GM18526 (cell line): ENCODE data around the gene INSRR.

ENCODE experiments used
- POLR2A ChIP-seq: IDR thresholded peaks from 3 replicates; pipeline ENCODE4 v1.6.1; 2011; ENCODE audit not compliant: insufficient read length; ENCODE audit errors: extremely low read depth

The INSRR gene

DNA sequence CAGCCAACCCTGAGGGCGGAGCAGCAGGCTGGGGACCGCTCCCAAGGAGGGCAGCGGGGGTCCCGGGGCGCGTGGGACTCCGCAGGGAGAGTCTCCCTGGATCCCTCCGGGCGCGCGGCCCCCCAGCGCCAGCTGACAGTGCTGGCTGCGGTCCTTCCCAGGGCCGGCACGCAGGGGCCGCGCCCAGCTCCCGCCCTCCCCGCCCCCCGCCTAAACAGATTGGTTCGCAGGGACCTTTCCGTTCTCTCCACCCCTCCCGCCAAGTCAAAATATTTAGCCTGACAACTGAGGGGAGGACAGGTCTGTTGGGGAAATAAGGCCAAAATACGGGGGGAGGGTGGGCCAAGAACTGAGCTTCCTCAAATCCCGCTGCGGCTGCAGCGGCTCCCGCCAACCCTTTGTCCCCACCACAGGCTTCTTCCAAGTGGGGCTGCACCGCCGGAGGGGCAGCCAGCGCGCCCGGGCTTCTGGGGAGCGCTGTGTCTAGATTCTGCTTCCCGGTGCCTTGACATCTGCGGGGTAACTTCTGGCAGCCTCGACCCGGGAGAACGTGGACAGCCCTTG, at the start of gene INSRR:
Gene INSRR (minus strand): TSS at position 159 of the 564 bp plus-strand sequence. CDS start 496 bp downstream, outside the sequence.
- no peak for TF ChIP-seq POLR2A

DNA sequence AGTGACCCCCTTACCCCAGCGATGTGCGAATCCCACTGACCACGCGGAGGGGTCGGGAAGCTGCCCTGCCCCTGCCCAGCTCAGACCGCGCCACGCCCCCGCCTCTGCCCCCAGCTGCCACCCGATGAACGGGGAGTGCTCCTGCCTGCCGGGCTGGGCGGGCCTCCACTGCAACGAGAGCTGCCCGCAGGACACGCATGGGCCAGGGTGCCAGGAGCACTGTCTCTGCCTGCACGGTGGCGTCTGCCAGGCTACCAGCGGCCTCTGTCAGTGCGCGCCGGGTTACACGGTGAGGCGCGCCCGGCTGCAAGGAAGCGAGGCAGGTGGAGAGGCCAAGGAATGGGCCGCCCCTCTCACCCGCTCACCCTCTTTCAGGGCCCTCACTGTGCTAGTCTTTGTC, 49.6 kb upstream of the INSRR start:
- no peak for TF ChIP-seq POLR2A

DNA sequence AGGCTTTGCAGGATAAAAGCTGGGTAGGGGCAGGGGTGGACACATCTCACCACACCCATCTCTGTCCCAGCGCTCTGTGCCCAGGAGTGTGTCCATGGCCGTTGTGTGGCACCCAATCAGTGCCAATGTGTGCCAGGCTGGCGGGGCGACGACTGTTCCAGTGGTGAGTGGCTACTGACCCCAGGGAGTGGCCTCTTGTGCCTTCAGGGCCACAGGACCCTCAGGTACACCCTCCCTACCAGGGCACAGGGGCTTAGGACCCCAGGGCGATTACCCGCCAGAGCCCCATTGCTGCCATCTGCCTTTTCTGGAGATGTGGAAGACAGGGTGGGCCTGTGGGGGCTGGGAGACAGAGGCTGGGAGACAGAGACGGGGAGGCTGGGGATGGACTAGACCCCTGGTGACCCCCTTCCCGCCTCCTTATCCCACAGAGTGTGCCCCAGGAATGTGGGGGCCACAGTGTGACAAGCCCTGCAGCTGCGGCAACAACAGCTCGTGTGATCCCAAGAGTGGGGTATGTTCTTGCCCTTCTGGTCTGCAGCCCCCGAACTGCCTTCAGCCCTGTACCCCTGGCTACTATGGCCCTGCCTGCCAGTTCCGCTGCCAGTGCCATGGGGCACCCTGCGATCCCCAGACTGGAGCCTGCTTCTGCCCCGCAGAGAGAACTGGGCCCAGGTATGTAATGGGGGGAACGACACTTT, 47.4 kb upstream of the INSRR start:
- no peak for TF ChIP-seq POLR2A

DNA sequence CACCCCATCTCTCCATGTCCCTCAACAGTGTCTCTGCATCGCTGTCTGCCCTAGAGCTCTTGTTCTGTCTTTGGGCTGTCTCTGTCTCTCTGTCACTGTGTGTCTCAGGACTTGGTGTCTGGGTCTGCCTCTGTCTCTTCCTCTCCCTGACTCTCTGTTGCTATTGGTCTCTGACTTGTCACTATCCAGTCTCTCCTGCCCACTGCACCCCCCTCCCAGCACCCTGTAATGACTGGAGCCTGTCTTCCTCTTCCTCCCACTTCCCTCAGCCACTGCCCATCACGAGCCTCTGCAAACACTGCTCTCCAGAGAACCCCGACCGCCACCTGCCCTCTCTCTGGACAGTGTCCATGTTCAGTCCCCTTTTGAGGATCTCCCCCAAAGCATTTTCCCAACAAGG, 46.7 kb upstream of the INSRR start:
- TF ChIP-seq POLR2A, result no peak

DNA sequence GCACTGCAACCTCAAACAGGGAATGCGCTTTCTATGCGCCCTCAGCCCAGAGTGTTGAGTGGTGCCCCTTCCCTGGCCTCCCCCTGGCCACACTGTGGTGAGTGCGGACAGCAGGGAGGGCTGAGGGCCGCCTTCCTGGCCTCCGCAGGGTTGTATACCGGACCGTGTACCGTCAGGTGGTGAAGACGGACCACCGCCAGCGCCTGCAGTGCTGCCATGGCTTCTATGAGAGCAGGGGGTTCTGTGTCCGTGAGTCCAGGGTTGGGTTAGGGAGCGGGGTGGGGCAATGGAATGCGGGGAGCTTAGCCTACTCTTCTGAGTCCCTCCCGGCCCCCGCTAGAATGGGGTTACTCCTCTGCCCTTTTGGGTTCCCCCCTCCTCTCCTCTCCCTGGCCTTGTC, 46.3 kb upstream of the INSRR start:
- no peak for TF ChIP-seq POLR2A

DNA sequence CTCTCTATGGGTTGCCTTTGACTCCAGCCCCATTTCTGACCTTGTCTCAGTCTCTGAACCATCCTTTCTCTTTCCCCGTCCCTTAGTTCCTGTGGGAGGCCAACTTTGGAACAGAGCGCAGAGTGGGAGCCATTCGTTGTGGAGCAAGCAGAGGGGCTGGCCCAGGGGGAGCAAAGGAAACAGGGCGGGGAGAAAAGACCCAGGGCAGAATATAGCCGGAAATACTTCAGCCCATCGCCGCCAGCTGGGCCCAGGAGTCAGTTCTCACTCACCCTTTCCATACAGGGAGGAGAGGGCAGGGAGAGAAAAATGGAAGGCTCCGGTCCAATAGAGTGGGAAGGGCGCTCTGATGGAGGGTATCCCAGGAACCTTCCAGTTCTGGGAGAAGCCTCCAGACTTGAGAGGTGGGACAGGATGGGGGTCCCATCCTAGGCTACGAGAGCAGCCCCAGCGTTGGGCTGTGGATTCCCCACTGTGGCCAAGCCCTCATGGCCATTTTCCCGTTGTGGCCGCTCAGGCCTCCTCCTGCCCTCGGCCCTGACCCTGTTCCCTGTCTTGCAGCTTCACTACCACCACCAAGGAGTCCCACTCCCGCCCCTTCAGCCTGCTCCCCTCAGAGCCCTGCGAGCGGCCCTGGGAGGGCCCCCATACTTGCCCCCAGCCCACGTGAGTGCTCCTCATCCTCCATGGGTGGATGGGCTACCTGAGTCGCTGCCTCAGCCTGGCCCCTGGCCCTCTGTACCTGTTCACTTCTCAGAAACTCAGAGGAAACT, 45.5 kb upstream of the INSRR start:
- TF ChIP-seq POLR2A, result no peak

DNA sequence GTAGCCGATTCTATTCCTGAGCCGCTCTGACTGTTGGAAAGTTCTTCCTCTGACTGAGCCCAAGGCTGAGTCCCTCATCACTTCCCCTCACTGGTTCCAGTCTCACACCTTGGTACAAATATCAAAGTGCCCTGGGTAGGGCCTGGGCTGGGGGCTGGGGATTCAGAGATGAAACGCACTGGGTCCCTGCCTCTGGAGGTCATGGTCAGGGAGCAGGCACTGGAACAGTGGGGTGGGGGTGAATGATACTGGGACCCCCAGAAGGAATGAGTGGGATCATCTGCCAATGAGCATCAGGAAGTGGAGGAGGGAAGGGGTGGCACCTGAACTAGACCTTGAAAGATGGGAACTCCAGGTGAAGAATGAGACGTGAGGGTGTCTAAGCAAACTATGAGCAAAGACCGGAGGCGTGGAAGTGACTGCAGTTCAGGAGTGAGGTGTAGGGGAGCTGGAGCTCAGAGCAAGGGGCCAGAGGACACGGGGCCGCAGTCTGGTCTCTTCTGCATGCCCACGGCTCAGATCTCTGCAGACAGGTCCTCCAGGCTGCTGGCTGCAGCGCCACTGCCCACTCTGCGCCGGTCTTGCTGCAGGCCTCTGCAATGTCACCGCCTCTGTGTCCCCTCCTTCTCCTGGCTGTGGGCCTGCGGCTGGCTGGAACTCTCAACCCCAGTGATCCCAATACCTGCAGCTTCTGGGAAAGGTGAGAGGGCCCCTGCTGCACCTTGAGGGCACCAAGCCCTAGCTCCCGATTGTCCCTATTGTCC, 44.6 kb upstream of the INSRR start:
- TF ChIP-seq POLR2A, result no peak

DNA sequence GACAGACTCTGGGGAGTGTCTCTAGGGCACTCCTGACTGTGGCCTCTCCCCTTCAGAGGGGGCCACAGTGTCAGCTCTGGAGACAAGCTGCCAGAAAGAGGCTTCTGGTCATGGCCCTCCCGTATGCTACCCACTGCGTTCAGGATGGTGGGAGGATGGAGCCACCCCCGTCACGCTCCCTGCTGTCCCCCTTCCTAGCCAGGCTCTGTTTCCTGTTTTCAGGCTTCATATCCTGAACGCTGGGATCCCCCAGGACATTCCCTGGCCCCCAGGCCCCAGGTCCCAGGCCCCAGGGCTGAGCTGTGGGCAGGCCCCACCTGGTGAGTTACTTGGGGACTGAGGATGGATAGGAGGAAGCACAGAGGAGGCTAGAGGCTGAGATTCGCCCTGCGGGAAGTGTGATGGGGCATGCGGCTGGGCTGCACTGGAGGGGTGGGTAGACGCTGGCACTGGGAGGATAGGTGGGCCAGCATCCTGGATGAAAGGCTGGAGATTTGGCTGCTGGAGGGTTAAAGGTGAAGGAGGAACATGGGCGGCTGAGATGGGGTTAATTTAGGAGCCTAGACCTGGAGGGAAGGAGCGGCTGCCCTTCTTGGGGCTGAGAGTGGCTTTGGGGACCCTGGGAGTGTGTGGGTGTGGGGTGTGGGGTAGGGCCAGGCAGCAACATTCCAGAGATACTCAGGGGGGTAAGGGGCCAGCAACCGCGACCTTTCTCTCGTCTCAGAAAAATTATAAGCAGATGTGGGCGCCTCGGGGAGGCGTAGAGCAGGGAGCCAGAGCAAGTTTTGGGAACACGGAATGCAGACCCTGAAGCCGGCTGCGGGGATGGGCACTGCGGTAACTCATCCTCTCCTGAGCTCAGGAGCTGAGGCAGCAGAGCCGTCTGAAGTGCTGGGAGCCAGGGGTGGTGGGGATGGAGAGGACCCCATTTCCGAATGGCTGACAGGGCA, 43.3 kb upstream of the INSRR start:
- no peak for TF ChIP-seq POLR2A

DNA sequence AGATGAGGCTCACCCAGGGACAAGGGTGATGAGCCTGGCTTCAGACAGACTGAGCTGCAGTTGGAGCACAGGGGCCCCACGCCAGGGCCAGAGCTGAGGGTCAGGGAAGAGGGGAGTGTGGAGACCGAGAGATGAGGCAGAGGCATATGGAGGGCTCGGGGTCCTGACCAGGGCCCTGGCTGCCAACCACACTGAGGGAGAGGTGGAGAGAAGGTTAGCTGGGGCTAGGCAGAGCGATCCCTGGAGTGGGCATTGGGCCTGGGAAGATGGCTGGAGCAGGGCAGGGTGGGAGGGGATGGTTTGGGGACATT, 42.6 kb upstream of the INSRR start:
- no peak for TF ChIP-seq POLR2A

DNA sequence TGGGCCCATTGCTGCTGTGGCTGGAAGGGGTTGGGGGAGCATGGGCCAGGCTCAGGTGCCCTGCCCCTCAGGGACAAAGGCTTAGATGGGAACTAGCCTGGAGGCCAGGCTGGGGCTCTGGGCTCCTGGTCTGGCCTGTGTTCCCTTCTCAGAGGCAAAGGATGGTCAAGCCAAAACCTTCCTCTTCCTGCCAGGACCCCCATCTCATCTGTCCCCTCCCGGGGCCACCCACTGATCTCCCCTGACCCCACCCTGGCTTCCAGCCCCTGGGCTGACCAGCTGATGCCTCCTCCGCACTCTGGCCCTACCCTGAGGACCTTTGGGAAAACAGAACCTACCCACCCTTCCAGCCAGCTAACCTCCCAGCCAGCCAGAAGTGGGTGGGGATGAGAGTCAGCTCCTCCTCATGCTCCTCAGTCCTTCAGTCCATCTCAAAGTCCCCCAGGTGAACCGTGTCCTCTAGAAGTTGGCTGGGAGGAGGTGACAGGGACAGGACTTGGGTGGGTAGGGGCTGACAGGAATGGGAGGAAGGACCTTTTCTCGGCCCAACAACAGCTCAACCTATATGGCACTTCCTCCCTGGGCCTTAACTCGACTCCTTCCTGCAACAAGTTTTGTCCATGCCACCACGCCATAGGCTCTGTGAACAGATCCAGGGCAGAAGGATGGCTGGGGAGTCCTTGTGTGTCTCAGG, 42.1 kb upstream of the INSRR start:
- no peak for TF ChIP-seq POLR2A

DNA sequence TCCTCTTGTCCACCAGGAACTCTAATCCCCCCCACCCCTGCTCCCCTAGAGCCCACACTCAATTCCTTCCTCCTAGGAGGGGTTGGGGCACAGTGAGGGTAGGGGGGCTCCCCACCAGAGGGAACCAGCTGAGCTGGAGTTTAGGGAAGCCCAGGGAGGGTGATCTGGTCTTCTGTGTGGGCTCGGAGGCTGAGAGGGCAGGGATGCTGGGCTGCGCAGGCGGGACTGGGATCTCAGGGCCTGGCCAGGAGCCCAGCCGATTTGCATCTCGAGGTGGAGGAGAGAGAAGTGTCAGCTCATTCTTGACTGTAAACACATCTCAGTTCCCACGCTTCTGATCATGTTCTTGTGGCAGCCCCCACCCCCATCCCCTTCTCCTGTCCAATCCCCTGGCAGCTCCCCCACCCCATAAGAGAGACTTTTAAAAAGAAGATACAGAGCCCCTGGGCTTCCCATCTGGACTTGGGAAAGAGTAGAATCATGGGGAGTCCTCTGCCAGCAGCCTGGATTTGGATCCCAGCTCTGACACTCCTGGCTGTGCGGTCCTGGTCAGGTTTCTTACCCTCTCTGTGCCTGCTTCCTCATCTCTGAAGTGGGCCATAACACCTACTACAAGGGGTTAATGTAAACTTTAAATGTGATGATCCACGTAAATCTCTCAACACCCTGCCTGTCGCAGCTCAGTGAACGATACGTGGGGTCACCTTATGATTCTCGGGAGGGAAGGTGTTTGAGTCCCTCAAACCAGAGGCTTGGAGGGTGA, 41.2 kb upstream of the INSRR start:
- no peak for TF ChIP-seq POLR2A

DNA sequence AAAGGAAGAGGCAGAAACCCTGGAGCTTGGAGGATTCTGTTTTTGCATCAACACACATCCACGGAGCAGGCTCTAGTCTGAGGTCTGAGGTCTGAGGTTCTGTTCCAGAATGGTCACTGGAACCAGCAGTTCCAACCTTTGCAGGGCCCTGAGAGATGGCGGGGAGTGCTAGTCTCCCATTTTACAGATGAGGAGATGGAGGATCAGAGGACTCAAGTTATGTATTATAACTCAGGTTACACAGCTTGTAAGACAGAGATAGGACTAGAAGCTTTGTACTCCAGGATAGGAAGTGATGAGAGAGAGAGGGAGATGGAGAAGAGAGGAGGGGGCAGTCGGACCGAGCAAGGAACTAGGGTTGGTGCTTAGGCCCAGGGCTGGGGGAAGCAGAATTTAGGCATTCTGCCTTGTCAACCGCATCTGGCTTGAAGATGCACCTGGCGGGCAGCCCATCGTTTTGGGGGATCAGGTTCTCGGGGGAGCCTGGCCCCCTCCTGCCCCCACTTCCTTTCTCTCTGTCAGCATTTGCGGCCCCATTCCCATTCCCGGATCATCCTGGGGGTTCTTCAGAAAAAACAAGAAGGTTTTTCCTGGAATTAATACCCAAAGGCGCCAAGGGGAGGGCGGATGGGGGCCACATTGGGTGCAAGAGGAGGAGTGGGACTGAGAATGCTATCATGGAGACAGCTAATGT, 40.2 kb upstream of the INSRR start:
- TF ChIP-seq POLR2A, result no peak

DNA sequence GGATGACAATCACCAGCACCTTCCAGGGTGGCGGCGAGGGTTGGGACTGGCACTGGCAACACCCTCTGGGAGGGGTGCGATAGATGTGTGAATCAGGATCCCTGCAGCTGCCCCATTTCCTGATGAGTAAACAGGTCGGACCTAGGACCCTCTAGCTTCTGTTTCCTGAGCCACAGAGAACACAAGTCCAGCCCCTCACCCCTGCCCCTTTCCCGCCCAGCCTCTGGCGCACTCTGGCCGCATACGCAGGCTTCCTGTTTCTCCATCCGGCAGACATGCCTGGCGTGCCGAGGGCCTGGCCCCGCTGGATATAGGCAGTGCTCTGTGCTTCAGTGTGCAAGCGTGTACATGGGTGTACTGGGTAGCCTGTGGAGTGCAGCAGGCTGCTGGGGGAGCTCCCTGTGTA, 39.2 kb upstream of the INSRR start:
- TF ChIP-seq POLR2A, result no peak
